Esophagus muscularis mucosa (tissue), 4 donors: ENCODE results near the gene C4orf50. TPM values are rescaled to one million over a fixed set of nuclear protein-coding genes. Genes with fewer than 3 reads are reported as not detected.

Experiments used
- DNase-seq: peaks from one replicate; pipeline ENCODE4 v3.0.0-alpha.2; 2017; ENCODE audit errors: extremely low spot score
- H3K27ac ChIP-seq, 4 donors: fragments of 200-600 bp; sonication (generic); replicated peaks in 1 of 4; 1 replicate in 3 of 4; 2 replicates in 1 of 4; pipeline ENCODE4 v1.5.1; 2016 to 2019; ENCODE audit warnings: mild to moderate bottlenecking in 1 of 4
- H3K27me3 ChIP-seq, 4 donors: fragments of 200-600 bp; sonication (generic); one replicate each; pipeline versions ENCODE4 v1.5.1 to v1.6.0; 2016 to 2019
- H3K36me3 ChIP-seq, 4 donors: fragments of 200-600 bp; sonication (generic); one replicate each; pipeline ENCODE4 v1.5.1; 2016 to 2019
- H3K4me1 ChIP-seq, 4 donors: fragments of 200-600 bp; sonication (generic); one replicate each; pipeline ENCODE4 v1.5.1; 2016 to 2019
- H3K4me3 ChIP-seq, 4 donors: fragments of 200-600 bp; sonication (generic); 1 replicate in 2 of 4; 2 replicates in 2 of 4; pipeline ENCODE4 v1.5.1; 2016 to 2019; ENCODE audit warnings: mild to moderate bottlenecking in 4 of 4, moderate library complexity in 1 of 4
- H3K9me3 ChIP-seq, 4 donors: fragments of 200-600 bp; sonication (generic); 1 replicate in 3 of 4; 2 replicates in 1 of 4; pipeline ENCODE4 v1.5.1; 2016 to 2019
- CTCF ChIP-seq, 3 experiments: fragments of 200-600 bp in 2 of 3; fragments of 450-650 bp in 1 of 3; sonication (generic) in 2 of 3; IDR thresholded peaks; one replicate each; pipeline ENCODE4 v1.5.1; 2017 to 2019; ENCODE audit warnings: antibody characterized with exemption in 3 of 3, mild to moderate bottlenecking in 2 of 3, moderate library complexity in 1 of 3
- EP300 ChIP-seq: sonication (generic); formaldehyde crosslinking; IDR thresholded peaks from one replicate; pipeline ENCODE4 v1.6.1; 2017; ENCODE audit warnings: antibody characterized with exemption
- POLR2A ChIP-seq: fragments of 450-650 bp; IDR thresholded peaks from one replicate; pipeline ENCODE4 v1.6.1; 2017; ENCODE audit warnings: antibody characterized with exemption, moderate library complexity, mild to moderate bottlenecking, low read depth
- POLR2AphosphoS5 ChIP-seq, 2 donors: sonication (generic); formaldehyde crosslinking; IDR thresholded peaks; one replicate each; pipeline ENCODE4 v1.6.1; 2017; ENCODE audit warnings: antibody characterized with exemption in 2 of 2
- WGBS: methylation state at CpG from one replicate; pipeline ENCODE4 v1.1.5; 2018; 5-methylcytosine and 5-hydroxymethylcytosine counted together
- intact Hi-C: fragments of 100-400 bp; cut with DNase I; formaldehyde crosslinking; loops from one replicate; pipeline ENCODE4 v1.15.1; 2023
- total RNA-seq, 4 donors: library from RNA; depleted of rRNA; stranded (reverse); fragments of >200 nt; gene quantifications; one replicate each; pipeline versions ENCODE4 v1.1.0 to v1.2.1, GENCODE V29; 2016

The C4orf50 gene
- total RNA-seq, 4 donors from 2014 or later = 0.11 to 0.42 (median 0.26) TPM

GRCh38 chr4:5878359-5878758 lies 139.9 kb downstream of the C4orf50 start:
- H3K4me3 ChIP-seq = no peak overlapping the region
- no peaks in the 10 kb centered on the region for H3K36me3 ChIP-seq
- H3K27me3 ChIP-seq = peaks cover 0 to 28% (median 0%) of the 10 kb centered on the region in 4 donors
- TF ChIP-seq POLR2A (no peak), CTCF (IDR thresholded peaks at IDR 0.05) (no peak), EP300 (no peak), POLR2AphosphoS5 (IDR thresholded peaks at IDR 0.05) (no peak)
- no peak for DNase-seq
- peaks cover 0 to 5% (median 0%) of the 10 kb centered on the region in 4 donors for H3K4me1 ChIP-seq
- H3K9me3 ChIP-seq = no peaks in the 10 kb centered on the region
- 86% methylated on average over 6 of the region's 6 CpGs for WGBS
- H3K27ac ChIP-seq = no peak overlapping the region
- intact Hi-C loops = no loop called here

- Histone ChIP-seq H3K9me3 (no peaks in the 10 kb centered on the region), H3K27me3 (peaks cover 0 to 33% (median 0%) of the 10 kb centered on the region in 4 donors), H3K4me3 (no peak overlapping the region), H3K36me3 (no peaks in the 10 kb centered on the region), H3K27ac (no peak overlapping the region), H3K4me1 (peaks cover 0 to 5% (median 0%) of the 10 kb centered on the region in 4 donors)
- no peak for DNase-seq
- intact Hi-C loops = no loop called here
- 88% methylated on average over 9 of the region's 9 CpGs for WGBS
- TF ChIP-seq EP300 (no peak), POLR2AphosphoS5 (IDR thresholded peaks at IDR 0.05) (no peak), POLR2A (no peak), CTCF (IDR thresholded peaks at IDR 0.05) (no peak)
Measured at GRCh38 chr4:5877392-5877791, 140.8 kb downstream of the C4orf50 start.

- Histone ChIP-seq H3K27ac (no peak overlapping the region), H3K4me3 (no peak overlapping the region), H3K27me3 (peaks cover 0 to 54% (median 0%) of the 10 kb centered on the region in 4 donors), H3K9me3 (no peaks in the 10 kb centered on the region), H3K4me1 (peaks cover 0 to 5% (median 0%) of the 10 kb centered on the region in 4 donors), H3K36me3 (no peaks in the 10 kb centered on the region)
- TF ChIP-seq EP300 (no peak), CTCF (IDR thresholded peaks at IDR 0.05) (no peak), POLR2AphosphoS5 (IDR thresholded peaks at IDR 0.05) (no peak), POLR2A (no peak)
- 16% methylated on average over 6 of the region's 6 CpGs for WGBS
- no peak for DNase-seq
- intact Hi-C loops = no loop called here
Measured at GRCh38 chr4:5874811-5875449, 143.3 kb downstream of the C4orf50 start.

GRCh38 chr4:5870701-5871100 lies 147.5 kb downstream of the C4orf50 start:
- H3K27me3 ChIP-seq = peaks cover 0 to 32% (median 0%) of the 10 kb centered on the region in 4 donors
- no peaks in the 10 kb centered on the region for H3K9me3 ChIP-seq
- H3K36me3 ChIP-seq = no peaks in the 10 kb centered on the region
- no peak for DNase-seq
- H3K4me3 ChIP-seq = no peak overlapping the region
- 82% methylated on average over 13 of the region's 13 CpGs for WGBS
- H3K4me1 ChIP-seq = peaks cover 0 to 5% (median 0%) of the 10 kb centered on the region in 4 donors
- H3K27ac ChIP-seq = no peak overlapping the region
- TF ChIP-seq CTCF (IDR thresholded peaks at IDR 0.05) (no peak), EP300 (no peak), POLR2AphosphoS5 (IDR thresholded peaks at IDR 0.05) (no peak), POLR2A (no peak)
- intact Hi-C loops = no loop called here
